GM12872 (cell line): ENCODE results near the gene HHEX.
A peak's percentile ranks its signal among the peaks of the same experiment; 100 is the strongest.

Experiments used
- TF ChIP-seq, protein P1 (sequence below): IDR thresholded peaks from 3 replicates; pipeline ENCODE4 v1.5.1; 2011; ENCODE audit warnings: low read depth, mild to moderate bottlenecking, low read length, moderate library complexity; ENCODE audit not compliant: insufficient read depth

HHEX gene

DNA sequence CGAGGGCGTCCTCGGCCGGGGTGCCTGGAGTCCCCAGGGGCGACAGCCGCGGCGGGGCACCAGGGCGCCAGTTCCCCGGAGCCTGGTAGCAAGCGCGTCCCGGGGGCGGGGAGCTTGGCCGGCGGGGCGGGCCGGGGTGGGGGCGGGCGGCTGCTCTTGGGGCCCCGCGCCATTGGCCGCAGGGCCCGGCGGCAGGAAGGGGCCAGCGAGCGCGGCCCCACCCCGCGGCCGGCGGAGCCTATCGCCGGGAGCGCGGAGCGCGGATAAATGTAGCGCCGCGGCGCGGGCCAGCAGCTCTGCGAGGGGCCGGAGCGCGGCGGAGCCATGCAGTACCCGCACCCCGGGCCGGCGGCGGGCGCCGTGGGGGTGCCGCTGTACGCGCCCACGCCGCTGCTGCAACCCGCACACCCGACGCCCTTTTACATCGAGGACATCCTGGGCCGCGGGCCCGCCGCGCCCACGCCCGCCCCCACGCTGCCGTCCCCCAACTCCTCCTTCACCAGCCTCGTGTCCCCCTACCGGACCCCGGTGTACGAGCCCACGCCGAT is at the start of gene HHEX:
HHEX (plus strand) TSS at position 293 of the 548 bp plus-strand sequence; CDS start at position 325, 32 bp downstream.
- TF ChIP-seq, protein P1, sequence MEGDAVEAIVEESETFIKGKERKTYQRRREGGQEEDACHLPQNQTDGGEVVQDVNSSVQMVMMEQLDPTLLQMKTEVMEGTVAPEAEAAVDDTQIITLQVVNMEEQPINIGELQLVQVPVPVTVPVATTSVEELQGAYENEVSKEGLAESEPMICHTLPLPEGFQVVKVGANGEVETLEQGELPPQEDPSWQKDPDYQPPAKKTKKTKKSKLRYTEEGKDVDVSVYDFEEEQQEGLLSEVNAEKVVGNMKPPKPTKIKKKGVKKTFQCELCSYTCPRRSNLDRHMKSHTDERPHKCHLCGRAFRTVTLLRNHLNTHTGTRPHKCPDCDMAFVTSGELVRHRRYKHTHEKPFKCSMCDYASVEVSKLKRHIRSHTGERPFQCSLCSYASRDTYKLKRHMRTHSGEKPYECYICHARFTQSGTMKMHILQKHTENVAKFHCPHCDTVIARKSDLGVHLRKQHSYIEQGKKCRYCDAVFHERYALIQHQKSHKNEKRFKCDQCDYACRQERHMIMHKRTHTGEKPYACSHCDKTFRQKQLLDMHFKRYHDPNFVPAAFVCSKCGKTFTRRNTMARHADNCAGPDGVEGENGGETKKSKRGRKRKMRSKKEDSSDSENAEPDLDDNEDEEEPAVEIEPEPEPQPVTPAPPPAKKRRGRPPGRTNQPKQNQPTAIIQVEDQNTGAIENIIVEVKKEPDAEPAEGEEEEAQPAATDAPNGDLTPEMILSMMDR = no peak

GRCh38 chr10:92640107-92640506 is 49.6 kb upstream of the HHEX start:
- TF ChIP-seq, protein P1 = 0 out of 3 replicates have a peak, but pooled peaks have one; percentile 13

DNA sequence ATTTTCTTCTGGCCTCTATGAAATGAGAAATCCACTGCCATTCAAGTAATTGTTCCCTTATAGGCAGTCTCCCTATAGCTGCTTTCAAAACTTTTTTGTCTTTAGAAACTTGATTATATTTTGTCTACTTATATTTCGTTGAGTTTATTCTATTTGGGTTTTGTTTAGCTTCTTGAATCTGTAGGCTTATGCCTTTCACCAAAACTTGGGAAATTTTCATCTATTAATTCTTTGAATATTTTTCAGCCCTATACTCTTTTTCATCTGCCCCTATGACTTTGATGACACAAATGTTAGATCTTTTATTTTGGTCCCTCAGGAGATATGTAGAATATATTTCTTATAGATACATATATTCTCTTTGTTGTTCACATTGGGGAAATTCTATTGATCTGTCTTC is 48.3 kb upstream of the HHEX start:
- TF ChIP-seq, protein P1 = no peak

DNA sequence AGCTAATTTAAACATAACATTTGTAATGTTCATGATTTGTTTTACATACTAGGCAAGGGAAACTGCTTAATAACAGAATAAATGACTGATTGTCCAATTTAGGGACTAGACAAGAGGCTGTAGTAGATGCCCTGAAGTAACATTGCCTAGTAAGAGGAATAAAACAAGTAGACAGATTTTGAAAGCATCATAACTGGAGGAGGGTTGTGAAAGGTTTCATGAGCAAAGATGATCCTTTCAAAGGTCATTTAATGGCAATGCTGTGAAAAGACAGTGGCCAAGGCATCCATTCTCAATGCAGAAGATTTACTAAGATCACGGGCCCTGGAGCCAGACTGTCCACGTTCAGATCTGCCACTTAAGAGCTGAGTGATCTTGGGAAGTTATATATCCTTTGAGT is 44.8 kb upstream of the HHEX start:
- TF ChIP-seq, protein P1 = no peak

- TF ChIP-seq, protein P1 = no peak
These were observed 34.3 kb upstream of the HHEX start for GRCh38 chr10:92655426-92655825.

GRCh38 chr10:92656266-92656961 is 33.3 kb upstream of the HHEX start:
- TF ChIP-seq, protein P1 = no peak

DNA sequence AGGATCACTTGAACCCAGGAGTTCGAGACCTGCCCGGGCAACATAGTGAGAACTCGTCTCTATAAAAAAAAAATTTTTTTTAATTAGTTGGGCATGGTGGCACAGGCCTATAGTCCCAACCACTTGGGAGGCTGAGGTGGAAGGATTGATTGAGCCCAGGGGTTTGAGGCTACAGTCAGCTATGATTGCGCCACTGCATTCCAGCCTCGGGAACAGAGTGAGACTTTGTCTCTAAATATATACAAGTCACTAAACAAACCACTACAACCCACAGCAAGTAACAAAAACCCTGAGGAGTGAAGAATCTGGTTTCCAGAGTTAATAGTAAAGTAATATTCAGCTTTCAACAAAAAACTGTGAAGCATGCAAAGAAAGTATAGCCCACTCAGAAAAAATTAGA is 32.7 kb upstream of the HHEX start:
- TF ChIP-seq, protein P1 = no peak
